Endometrial microvascular endothelial cells (primary cell): Measurements from ENCODE around the gene HADHA. TPM values are rescaled to one million over a fixed set of nuclear protein-coding genes. Genes with fewer than 3 reads are reported as not detected.
"Not testable (repeated sequence)": the region's sequence is repeated elsewhere in the genome, so short reads cannot be mapped to it uniquely, and the experiment has no call there.

Experiments
- in situ Hi-C: cut with HindIII; loops from 2 replicates; pipeline ENCODE4 v1.10.0; 2017; ENCODE audit warnings: low sequenced_read_pairs, low pct_unique_long_range_greater_than_20kb; ENCODE audit errors: inconsistent ontology term
- total RNA-seq: library from RNA; depleted of rRNA; stranded (reverse); fragments of >200 nt; gene quantifications from one replicate; pipeline ENCODE4 v1.2.3, GENCODE V29; 2015; ENCODE audit errors: inconsistent ontology term

HADHA gene
- total RNA-seq, 1 donor from 2014 or later = 158 TPM

- in situ Hi-C loops = no loop called here
Measured at GRCh38 chr2:26179446-26179913, 65.0 kb downstream of the HADHA start.

GRCh38 chr2:26178746-26179436 is 65.5 kb downstream of the HADHA start:
- in situ Hi-C loops = no loop called here

- in situ Hi-C loops = no loop called here
Measured at GRCh38 chr2:26178246-26178645, 66.2 kb downstream of the HADHA start.

- in situ Hi-C loops = no loop called here
Measured at GRCh38 chr2:26177122-26177521, 67.3 kb downstream of the HADHA start.

GRCh38 chr2:26176279-26176615 is 68.2 kb downstream of the HADHA start:
- in situ Hi-C loops = no loop called here

- in situ Hi-C loops = no loop called here
Measured at GRCh38 chr2:26175466-26176278, 68.8 kb downstream of the HADHA start.

GRCh38 chr2:26174691-26175465 is 69.6 kb downstream of the HADHA start:
- in situ Hi-C loops = no loop called here

- in situ Hi-C loops = no loop called here
Measured at GRCh38 chr2:26173776-26174482, 70.5 kb downstream of the HADHA start.

- in situ Hi-C loops = no loop called here
Measured at GRCh38 chr2:26172871-26173775, 71.3 kb downstream of the HADHA start, which contains the start of gene GAREM2. Gene GAREM2, plus strand, starts transcription at chr2:26173088. Its CDS starts 133 bp downstream, at chr2:26173221.

GRCh38 chr2:26172189-26172870 is 72.1 kb downstream of the HADHA start:
- in situ Hi-C loops = no loop called here

GRCh38 chr2:26170795-26171194 is 73.6 kb downstream of the HADHA start:
- in situ Hi-C loops = no loop called here

GRCh38 chr2:26169681-26170414 is 74.6 kb downstream of the HADHA start:
- in situ Hi-C loops = no loop called here

GRCh38 chr2:26169226-26169625 is 75.2 kb downstream of the HADHA start:
- in situ Hi-C loops = no loop called here

- in situ Hi-C loops = no loop called here
Measured at GRCh38 chr2:26168785-26169184, 75.6 kb downstream of the HADHA start.

GRCh38 chr2:26166541-26166940 is 77.9 kb downstream of the HADHA start:
- in situ Hi-C loops = not testable (repeated sequence)

GRCh38 chr2:26165403-26165802 is 79.0 kb downstream of the HADHA start:
- in situ Hi-C loops = no loop called here
